Neuronal stem cell (in vitro differentiated cells): ENCODE data around the gene ADAMTS17.

Experiments
- DNase-seq: peaks from one replicate; pipeline ENCODE4 v3.0.0-alpha.2; 2013; ENCODE audit warnings: low spot score
- H2AFZ ChIP-seq: one replicate; pipeline ENCODE4 v1.6.1; 2013; ENCODE audit warnings: mild to moderate bottlenecking, low read length, inconsistent platforms
- H2AK5ac ChIP-seq: 2 replicates; pipeline ENCODE4 v1.6.1; 2013; ENCODE audit warnings: low read depth, mild to moderate bottlenecking, inconsistent platforms, low read length, moderate library complexity, mixed read lengths
- H2BK120ac ChIP-seq: 2 replicates; pipeline ENCODE4 v1.6.1; 2013; ENCODE audit warnings: low read depth, mild to moderate bottlenecking, inconsistent platforms, low read length, moderate library complexity, mixed read lengths
- H2BK12ac ChIP-seq: one replicate; pipeline ENCODE4 v1.6.1; 2013; ENCODE audit warnings: low read length, inconsistent platforms
- H2BK15ac ChIP-seq: 2 replicates; pipeline ENCODE4 v1.6.1; 2013; ENCODE audit warnings: mild to moderate bottlenecking, low read length, inconsistent platforms, mixed read lengths
- H2BK5ac ChIP-seq: one replicate; pipeline ENCODE4 v1.6.1; 2013; ENCODE audit warnings: inconsistent platforms, mild to moderate bottlenecking, low read length, moderate library complexity
- H3K14ac ChIP-seq: one replicate; pipeline ENCODE4 v1.6.1; 2013; ENCODE audit warnings: low read length, inconsistent platforms
- H3K18ac ChIP-seq: 2 replicates; pipeline ENCODE4 v1.6.1; 2013; ENCODE audit warnings: low read length, inconsistent platforms
- H3K23ac ChIP-seq: 2 replicates; pipeline ENCODE4 v1.6.1; 2013; ENCODE audit warnings: low read depth, mild to moderate bottlenecking, mixed read lengths, low read length, inconsistent platforms; ENCODE audit not compliant: poor library complexity
- H3K27ac ChIP-seq: replicated peaks from 3 replicates; pipeline ENCODE4 v1.5.1; 2013; ENCODE audit warnings: low read length, inconsistent platforms
- H3K27me3 ChIP-seq, 3 experiments: 2 replicates each; pipeline ENCODE4 v1.6.1; 2013; ENCODE audit warnings: low read length in 3 of 3, mild to moderate bottlenecking in 2 of 3, inconsistent platforms in 1 of 3, low read depth in 1 of 3, mixed read lengths in 1 of 3, moderate library complexity in 1 of 3; ENCODE audit not compliant: control insufficient read depth in 3 of 3, insufficient read depth in 3 of 3
- H3K36me3 ChIP-seq, 2 donors: replicated peaks in 1 of 2; 2 replicates each; pipeline ENCODE4 v1.6.1; 2013; ENCODE audit warnings: low read length in 2 of 2; ENCODE audit not compliant: control insufficient read depth in 2 of 2, insufficient read depth in 2 of 2
- H3K4ac ChIP-seq: 2 replicates; pipeline ENCODE4 v1.6.1; 2013; ENCODE audit warnings: inconsistent platforms, mild to moderate bottlenecking, low read length, moderate library complexity
- H3K4me1 ChIP-seq, 2 donors: 1 replicate in 1 of 2; 2 replicates in 1 of 2; pipeline ENCODE4 v1.6.1; 2013; ENCODE audit warnings: low read length in 2 of 2, low read depth in 1 of 2; ENCODE audit not compliant: control insufficient read depth in 2 of 2, insufficient read depth in 1 of 2
- H3K4me2 ChIP-seq: one replicate; pipeline ENCODE4 v1.6.1; 2013; ENCODE audit warnings: mild to moderate bottlenecking, low read length, inconsistent platforms; ENCODE audit not compliant: insufficient read depth, poor library complexity, severe bottlenecking
- H3K4me3 ChIP-seq, 2 donors: 2 replicates each; pipeline ENCODE4 v1.5.1; 2013; ENCODE audit warnings: low read length in 2 of 2, mild to moderate bottlenecking in 2 of 2, inconsistent platforms in 1 of 2, moderate library complexity in 1 of 2
- H3K79me1 ChIP-seq: one replicate; pipeline ENCODE4 v1.6.1; 2013; ENCODE audit warnings: low read depth, mild to moderate bottlenecking, inconsistent platforms, low read length, moderate library complexity
- H3K9ac ChIP-seq: one replicate; pipeline ENCODE4 v1.6.1; 2013; ENCODE audit warnings: mild to moderate bottlenecking, low read depth, low read length, inconsistent platforms; ENCODE audit not compliant: poor library complexity
- H3K9me3 ChIP-seq, 2 donors: replicated peaks in 1 of 2; 2 replicates each; pipeline versions ENCODE3 to v1.6.1; 2013; ENCODE audit warnings: low read length in 2 of 2, mild to moderate bottlenecking in 2 of 2, inconsistent platforms in 1 of 2, low read depth in 1 of 2, mixed read lengths in 1 of 2, moderate library complexity in 1 of 2; ENCODE audit not compliant: control insufficient read depth in 2 of 2, insufficient read depth in 1 of 2
- H4K8ac ChIP-seq: one replicate; pipeline ENCODE4 v1.6.1; 2013; ENCODE audit warnings: low read depth, mild to moderate bottlenecking, inconsistent platforms, low read length, moderate library complexity
- H4K91ac ChIP-seq: one replicate; pipeline ENCODE4 v1.6.1; 2013; ENCODE audit warnings: low read length, low read depth, mild to moderate bottlenecking, inconsistent platforms; ENCODE audit not compliant: poor library complexity
- WGBS, 2 donors: extraction: QIAGEN DNeasy Blood & Tissue Kit; methylation state at CpG; one replicate each; pipeline ENCODE4 v1.1.7; 2013; ENCODE audit warnings: missing lambda C conversion rate in 2 of 2, mixed read lengths in 1 of 2; ENCODE audit not compliant: insufficient read length in 2 of 2, insufficient replicate concordance in 1 of 2; ENCODE audit errors: extremely low coverage in 2 of 2; 5-methylcytosine and 5-hydroxymethylcytosine counted together

The ADAMTS17 gene

GRCh38 chr15:100383302-100384107 lies 41.7 kb upstream of the ADAMTS17 start:
- H3K18ac ChIP-seq, result no peak overlapping the region

DNA sequence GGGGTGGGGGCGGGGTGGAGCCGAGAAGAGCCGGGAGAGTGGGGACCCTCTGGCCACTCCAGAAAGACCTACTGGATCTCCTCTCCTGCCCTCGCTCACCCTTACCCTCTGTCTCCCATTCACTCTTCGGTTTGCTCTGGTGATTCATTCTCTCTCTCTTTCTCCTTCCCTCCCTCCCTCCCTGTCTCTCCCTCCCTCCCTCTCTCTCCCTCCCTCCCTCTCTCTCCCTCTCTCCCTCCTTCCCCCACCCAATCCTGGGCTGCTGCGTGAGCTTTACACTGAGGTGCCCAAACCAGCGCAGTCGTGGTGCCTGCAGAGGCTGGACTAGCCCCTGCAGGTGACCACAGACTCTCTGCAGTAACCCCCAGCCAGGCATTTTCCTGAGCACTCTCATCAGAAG lies 32.2 kb upstream of the ADAMTS17 start:
- no peak for DNase-seq
- H2BK15ac ChIP-seq, result no peak overlapping the region
- no peak overlapping the region for H3K4me3 ChIP-seq
- WGBS, 2 donors, result no CpG with 5 or more reads among the region's 8 CpGs
- H3K27ac ChIP-seq, result no peak overlapping the region
- no peak overlapping the region for H4K91ac ChIP-seq
- H3K79me1 ChIP-seq, result no peaks in the 10 kb centered on the region
- no peak overlapping the region for H2BK5ac ChIP-seq
- H3K18ac ChIP-seq, result no peak overlapping the region
- H2BK120ac ChIP-seq, result no peak overlapping the region
- no peak overlapping the region for H3K4ac ChIP-seq
- H3K14ac ChIP-seq, result no peak overlapping the region
- H3K4me1 ChIP-seq, result peaks cover 0 to 2% of the 10 kb centered on the region in 2 donors
- no peak overlapping the region for H2BK12ac ChIP-seq
- no peak overlapping the region for H3K4me2 ChIP-seq
- H2AFZ ChIP-seq, result no peak overlapping the region
- no peak overlapping the region for H3K9ac ChIP-seq
- peaks cover 3 to 36% (median 21%) of the 10 kb centered on the region in 3 experiments for H3K27me3 ChIP-seq
- H2AK5ac ChIP-seq, result no peak overlapping the region
- no peaks in the 10 kb centered on the region for H3K36me3 ChIP-seq
- H3K23ac ChIP-seq, result no peak overlapping the region
- no peak overlapping the region for H4K8ac ChIP-seq
- no peaks in the 10 kb centered on the region for H3K9me3 ChIP-seq

More at GRCh38 chr15:100383302-100384107, 41.7 kb upstream of the ADAMTS17 start:
- H3K9me3 ChIP-seq, result peaks cover 0 to 15% of the 10 kb centered on the region in 2 donors
- H2BK15ac ChIP-seq, result no peak overlapping the region
- no peak overlapping the region for H2AFZ ChIP-seq
- H3K4ac ChIP-seq, result no peak overlapping the region
- H2BK5ac ChIP-seq, result no peak overlapping the region
- H4K8ac ChIP-seq, result no peak overlapping the region
- no peak overlapping the region for H3K14ac ChIP-seq
- no peaks in the 10 kb centered on the region for H3K27me3 ChIP-seq
- DNase-seq, result no peak
- H2BK12ac ChIP-seq, result no peak overlapping the region
- H2AK5ac ChIP-seq, result no peak overlapping the region
- H3K4me2 ChIP-seq, result no peak overlapping the region
- no peak overlapping the region for H4K91ac ChIP-seq
- no peak overlapping the region for H3K4me3 ChIP-seq
- H3K4me1 ChIP-seq, result no peaks in the 10 kb centered on the region
- H2BK120ac ChIP-seq, result no peak overlapping the region
- no peak overlapping the region for H3K23ac ChIP-seq
- no peak overlapping the region for H3K9ac ChIP-seq
- no CpG with 5 or more reads among the region's 3 CpGs for WGBS, 2 donors
- H3K27ac ChIP-seq, result no peak overlapping the region
- H3K79me1 ChIP-seq, result peaks cover 3% of the 10 kb centered on the region
- no peaks in the 10 kb centered on the region for H3K36me3 ChIP-seq

DNA sequence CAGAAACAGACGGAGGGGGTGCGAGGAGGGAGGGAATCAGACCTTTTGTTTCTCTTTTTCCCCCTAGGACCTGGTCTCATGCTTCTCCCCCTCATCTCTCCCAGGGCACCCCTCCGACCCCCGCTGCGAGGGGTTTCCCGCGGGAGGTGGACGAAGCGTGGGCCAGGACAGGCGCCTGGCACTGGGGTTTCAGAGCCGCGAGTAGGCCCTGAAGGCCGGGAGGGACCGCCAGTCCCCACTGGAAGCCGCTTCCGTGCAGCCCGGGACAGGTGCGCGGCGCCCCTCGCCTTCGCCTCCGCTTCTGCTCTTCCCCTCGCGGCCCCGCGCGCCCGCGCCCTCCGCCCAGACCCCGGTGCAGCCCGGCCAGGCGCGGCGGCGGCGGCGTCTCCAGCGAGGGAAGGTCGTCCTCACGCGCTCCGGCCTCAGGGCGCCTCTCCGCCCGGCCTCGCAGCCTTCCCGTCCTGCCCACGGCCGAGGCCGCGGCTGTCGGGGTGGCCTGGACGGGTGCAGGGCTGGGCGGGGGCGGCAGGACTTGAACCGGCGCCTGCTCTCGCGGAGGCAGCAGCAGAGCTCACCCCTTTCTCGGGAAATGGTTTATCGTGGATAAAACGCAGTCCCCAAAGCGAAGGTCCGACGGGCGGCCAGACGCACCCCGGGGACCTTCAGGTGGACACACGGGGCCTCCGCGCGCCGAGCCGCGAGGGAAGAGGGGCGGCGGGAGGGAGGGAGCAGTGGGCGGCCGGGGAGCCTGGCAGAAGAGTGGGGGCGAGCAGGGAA lies 31.5 kb upstream of the ADAMTS17 start:
- Histone ChIP-seq H2AK5ac (no peak overlapping the region), H3K18ac (peak overlapping the region; percentile 87), H3K27me3 (peaks cover 3 to 36% (median 21%) of the 10 kb centered on the region in 3 experiments), H2BK120ac (no peak overlapping the region), H2BK12ac (no peak overlapping the region), H3K23ac (peak overlapping the region; percentile 55), H3K36me3 (no peaks in the 10 kb centered on the region), H3K4me1 (peaks cover 0 to 2% of the 10 kb centered on the region in 2 donors), H2BK15ac (no peak overlapping the region), H3K79me1 (no peaks in the 10 kb centered on the region), H2AFZ (peak overlapping the region; percentile 53), H2BK5ac (no peak overlapping the region), H3K27ac (no peak overlapping the region), H3K4me3 (peak overlapping the region in 1 of 2 donors; percentile 81), H3K14ac (peak overlapping the region; percentile 82), H3K4me2 (peak overlapping the region; percentile 69), H3K4ac (no peak overlapping the region), H4K91ac (no peak overlapping the region), H4K8ac (no peak overlapping the region), H3K9ac (peak overlapping the region; percentile 44), H3K9me3 (no peaks in the 10 kb centered on the region)
- no CpG with 5 or more reads among the region's 82 CpGs for WGBS, 2 donors
- DNase-seq, result no peak

DNA sequence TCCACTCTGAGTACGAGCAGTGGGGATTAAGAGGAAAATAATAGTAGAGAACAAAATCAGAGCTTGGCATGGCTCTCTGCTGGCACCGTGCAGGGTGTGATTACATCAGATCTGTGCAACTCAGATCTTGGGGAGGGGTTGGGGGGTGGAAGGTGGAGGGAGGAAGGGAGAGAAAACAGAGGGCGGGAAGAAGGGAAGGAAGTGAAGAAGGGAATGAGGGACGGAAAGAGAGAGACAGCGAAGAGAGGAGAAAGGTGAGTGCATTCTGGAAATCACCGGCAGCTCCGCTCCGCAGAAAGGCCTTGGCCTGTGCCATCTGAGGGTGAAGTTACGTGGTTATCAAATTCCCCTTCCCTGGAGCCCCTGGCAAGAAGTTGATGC lies 31.0 kb upstream of the ADAMTS17 start:
- Histone ChIP-seq H2BK12ac (no peak overlapping the region), H3K4me3 (no peak overlapping the region), H3K23ac (no peak overlapping the region), H3K4me2 (peak overlapping the region; percentile 69), H3K14ac (no peak overlapping the region), H3K4me1 (peaks cover 0 to 2% of the 10 kb centered on the region in 2 donors), H3K9ac (no peak overlapping the region), H4K91ac (no peak overlapping the region), H3K79me1 (no peaks in the 10 kb centered on the region), H2BK120ac (no peak overlapping the region), H2BK5ac (no peak overlapping the region), H3K9me3 (no peaks in the 10 kb centered on the region), H3K4ac (no peak overlapping the region), H3K18ac (no peak overlapping the region), H4K8ac (no peak overlapping the region), H3K27ac (no peak overlapping the region), H2AK5ac (no peak overlapping the region), H2AFZ (peak overlapping the region; percentile 53), H3K36me3 (no peaks in the 10 kb centered on the region), H2BK15ac (no peak overlapping the region), H3K27me3 (peaks cover 3 to 36% (median 21%) of the 10 kb centered on the region in 3 experiments)
- DNase-seq, result no peak
- WGBS, 2 donors, result 100% methylated on average over 1 of the region's 9 CpGs; no CpG with 5 or more reads in 1 of the 2 donors
